Activated naive CD4-positive, alpha-beta T cell treated with anti-CD3 and anti-CD28 coated beads for 36 hours (primary cell): ENCODE measurements around the gene OR10J4. TPM values are rescaled to one million over a fixed set of nuclear protein-coding genes. Genes with fewer than 3 reads are reported as not detected.
"Not testable (repeated sequence)": the region's sequence is repeated elsewhere in the genome, so short reads cannot be mapped to it uniquely, and the experiment has no call there.

ENCODE experiments used
- CTCF ChIA-PET: fragments of 350-600 bp; sonication (Branson Sonifier 250); formaldehyde crosslinking; loops from one replicate; lab custom pipeline; 2021; ENCODE audit warnings: antibody characterized with exemption; lab: Charles Lee
- DNase-seq: peaks from one replicate; pipeline ENCODE4 v3.0.0-alpha.2; 2020
- H3K27ac Mint-ChIP-seq: one replicate; pipeline ENCODE4 v1.8.0; 2021; ENCODE audit warnings: mild to moderate bottlenecking, mixed read lengths
- H3K27me3 Mint-ChIP-seq: one replicate; pipeline ENCODE4 v1.8.0; 2021; ENCODE audit warnings: low read depth, mixed read lengths
- H3K36me3 Mint-ChIP-seq: one replicate; pipeline ENCODE4 v1.8.0; 2021; ENCODE audit warnings: low read depth, mixed read lengths
- H3K4me1 Mint-ChIP-seq: one replicate; pipeline ENCODE4 v1.8.0; 2021; ENCODE audit warnings: low read depth, mixed read lengths
- H3K4me3 Mint-ChIP-seq: one replicate; pipeline ENCODE4 v1.8.0; 2021; ENCODE audit warnings: mild to moderate bottlenecking, moderate library complexity, mixed read lengths
- H3K9me3 Mint-ChIP-seq: one replicate; pipeline ENCODE4 v1.8.0; 2021; ENCODE audit warnings: mixed read lengths
- intact Hi-C: fragments of 100-400 bp; cut with micrococcal nuclease; formaldehyde crosslinking; loops from one replicate; pipeline ENCODE4 v1.15.1; 2023
- total RNA-seq, 2 experiments: library from RNA; stranded (reverse); gene quantifications; one replicate each; pipeline ENCODE4 v1.2.3, GENCODE V29; 2021

OR10J4 gene
- total RNA-seq, 2 experiments from 2014 or later: not detected

- Mint-ChIP-seq H3K27ac (no peak overlapping the region), H3K4me3 (no peak overlapping the region), H3K9me3 (peaks cover 11% of the 10 kb centered on the region), H3K36me3 (no peaks in the 10 kb centered on the region), H3K4me1 (no peaks in the 10 kb centered on the region), H3K27me3 (peaks cover 9% of the 10 kb centered on the region)
- intact Hi-C loops: no loop called here
- CTCF ChIA-PET: no interaction called here
- no peak for DNase-seq
Measured at GRCh38 chr1:159444511-159444910, 12.5 kb downstream of the OR10J4 start.

- no peak for DNase-seq
- no peak overlapping the region for H3K27ac Mint-ChIP-seq
- H3K36me3 Mint-ChIP-seq: peaks cover 2% of the 10 kb centered on the region
- H3K27me3 Mint-ChIP-seq: no peaks in the 10 kb centered on the region
- intact Hi-C loops: no loop called here
- peaks cover 21% of the 10 kb centered on the region for H3K9me3 Mint-ChIP-seq
- no peaks in the 10 kb centered on the region for H3K4me1 Mint-ChIP-seq
- no peak overlapping the region for H3K4me3 Mint-ChIP-seq
- CTCF ChIA-PET: interaction anchor here (0.7 kb wide), 1 partner anchor 23 kb away, joined by 3 read pairs; no protein-coding TSS in a partner anchor
Measured at GRCh38 chr1:159448181-159448580, 16.2 kb downstream of the OR10J4 start.

GRCh38 chr1:159449605-159450004 is 17.6 kb downstream of the OR10J4 start:
- H3K27ac Mint-ChIP-seq, H3K4me1 Mint-ChIP-seq, CTCF ChIA-PET, H3K27me3 Mint-ChIP-seq, intact Hi-C loops, H3K36me3 Mint-ChIP-seq, DNase-seq, H3K4me3 Mint-ChIP-seq: not testable (repeated sequence)
- H3K9me3 Mint-ChIP-seq: peaks cover 21% of the 10 kb centered on the region

- no peak for DNase-seq
- no peaks in the 10 kb centered on the region for H3K36me3 Mint-ChIP-seq
- no peak overlapping the region for H3K4me3 Mint-ChIP-seq
- CTCF ChIA-PET: interaction anchor here (0.7 kb wide), 1 partner anchor 12 kb away, joined by 4 read pairs; no protein-coding TSS in a partner anchor
- intact Hi-C loops: no loop called here
- no peak overlapping the region for H3K27ac Mint-ChIP-seq
- H3K9me3 Mint-ChIP-seq: peaks cover 11% of the 10 kb centered on the region
- H3K4me1 Mint-ChIP-seq: no peaks in the 10 kb centered on the region
- H3K27me3 Mint-ChIP-seq: no peaks in the 10 kb centered on the region
Measured at GRCh38 chr1:159459551-159459950, 27.5 kb downstream of the OR10J4 start.

- CTCF ChIA-PET: no interaction called here
- no peaks in the 10 kb centered on the region for H3K36me3 Mint-ChIP-seq
- H3K4me1 Mint-ChIP-seq: no peaks in the 10 kb centered on the region
- peaks cover 5% of the 10 kb centered on the region for H3K27me3 Mint-ChIP-seq
- DNase-seq: no peak
- no peak overlapping the region for H3K4me3 Mint-ChIP-seq
- H3K9me3 Mint-ChIP-seq: peaks cover 11% of the 10 kb centered on the region
- intact Hi-C loops: no loop called here
- H3K27ac Mint-ChIP-seq: no peak overlapping the region
Measured at GRCh38 chr1:159465191-159465603, 33.2 kb downstream of the OR10J4 start.

GRCh38 chr1:159468321-159468720 is 36.3 kb downstream of the OR10J4 start:
- Mint-ChIP-seq H3K9me3 (no peaks in the 10 kb centered on the region), H3K4me1 (no peaks in the 10 kb centered on the region), H3K36me3 (no peaks in the 10 kb centered on the region), H3K27me3 (peaks cover 9% of the 10 kb centered on the region), H3K27ac (no peak overlapping the region), H3K4me3 (no peak overlapping the region)
- intact Hi-C loops: no loop called here
- CTCF ChIA-PET: no interaction called here
- DNase-seq: no peak

GRCh38 chr1:159469921-159470533 is 38.0 kb downstream of the OR10J4 start:
- H3K27me3 Mint-ChIP-seq: peaks cover 11% of the 10 kb centered on the region
- DNase-seq: no peak
- H3K9me3 Mint-ChIP-seq: no peaks in the 10 kb centered on the region
- H3K4me3 Mint-ChIP-seq: no peak overlapping the region
- intact Hi-C loops: no loop called here
- CTCF ChIA-PET: no interaction called here
- H3K4me1 Mint-ChIP-seq: no peaks in the 10 kb centered on the region
- no peaks in the 10 kb centered on the region for H3K36me3 Mint-ChIP-seq
- H3K27ac Mint-ChIP-seq: no peak overlapping the region

GRCh38 chr1:159473335-159473734 is 41.3 kb downstream of the OR10J4 start:
- no peaks in the 10 kb centered on the region for H3K36me3 Mint-ChIP-seq
- H3K4me3 Mint-ChIP-seq: no peak overlapping the region
- intact Hi-C loops: no loop called here
- no peaks in the 10 kb centered on the region for H3K9me3 Mint-ChIP-seq
- H3K4me1 Mint-ChIP-seq: no peaks in the 10 kb centered on the region
- no peak overlapping the region for H3K27ac Mint-ChIP-seq
- no peak for DNase-seq
- CTCF ChIA-PET: no interaction called here
- peaks cover 7% of the 10 kb centered on the region for H3K27me3 Mint-ChIP-seq

- intact Hi-C loops: no loop called here
- DNase-seq: no peak
- no peak overlapping the region for H3K4me3 Mint-ChIP-seq
- H3K4me1 Mint-ChIP-seq: no peaks in the 10 kb centered on the region
- H3K9me3 Mint-ChIP-seq: no peaks in the 10 kb centered on the region
- no peaks in the 10 kb centered on the region for H3K36me3 Mint-ChIP-seq
- CTCF ChIA-PET: no interaction called here
- peaks cover 7% of the 10 kb centered on the region for H3K27me3 Mint-ChIP-seq
- H3K27ac Mint-ChIP-seq: no peak overlapping the region
Measured at GRCh38 chr1:159474926-159475325, 42.9 kb downstream of the OR10J4 start.

Other genes starting within 250 kb of the OR10J4 start
- not detected for gene ACKR1, start 227.3 kb upstream of the OR10J4 start, total RNA-seq
- gene FCER1A, start 129.9 kb upstream of the OR10J4 start, total RNA-seq: not detected
- gene OR10J1, start 7.5 kb downstream of the OR10J4 start, total RNA-seq: not detected
- not detected for gene OR10J5, start 103.8 kb downstream of the OR10J4 start, total RNA-seq
- gene APCS, start 155.6 kb downstream of the OR10J4 start, total RNA-seq: not detected